Right cardiac atrium (tissue), 5 donors: ENCODE measurements around the gene RBPJ. TPM values are rescaled to one million over a fixed set of nuclear protein-coding genes. Genes with fewer than 3 reads are reported as not detected.

Experiments used
- ATAC-seq, 2 donors: fragments of 200-7000 bp; cut with Tn5 transposase; one replicate each; pipeline versions ENCODE4 v1.8.0 to v1.9.1; 2020; ENCODE audit warnings: moderate library complexity in 2 of 2, mild to moderate bottlenecking in 1 of 2
- DNase-seq, 3 donors: peaks; one replicate each; pipeline ENCODE4 v3.0.0-alpha.2; 2020
- H3K27ac ChIP-seq: one replicate; pipeline ENCODE4 v1.5.1; 2013; ENCODE audit warnings: mild to moderate bottlenecking, low read length, control low read depth, moderate library complexity
- H3K27me3 ChIP-seq: one replicate; pipeline ENCODE4 v1.6.1; 2013; ENCODE audit not compliant: control insufficient read depth, insufficient read depth
- H3K4me1 ChIP-seq: one replicate; pipeline ENCODE4 v1.6.1; 2013; ENCODE audit warnings: low read length; ENCODE audit not compliant: control insufficient read depth, insufficient read depth
- H3K4me3 ChIP-seq: one replicate; pipeline ENCODE4 v1.5.1; 2013; ENCODE audit warnings: low read length, control low read depth
- H3K9me3 ChIP-seq: one replicate; pipeline ENCODE4 v1.6.1; 2013; ENCODE audit warnings: low read length; ENCODE audit not compliant: control insufficient read depth
- WGBS: extraction: QIAGEN DNeasy Blood & Tissue Kit; methylation state at CpG from one replicate; pipeline ENCODE4 v1.1.7; 2013; 5-methylcytosine and 5-hydroxymethylcytosine counted together
- intact Hi-C, 4 donors: fragments of 100-400 bp; cut with DNase I; formaldehyde crosslinking; loops; one replicate each; pipeline versions ENCODE4 v1.11.0 to v1.14.0; 2022 to 2023
- polyA plus RNA-seq: library from polyadenylated mRNA; stranded (reverse); fragments of 200-250 nt; gene quantifications from one replicate; pipeline ENCODE4 v1.2.3, GENCODE V29; 2013
- total RNA-seq, 4 donors: library from RNA; stranded (reverse); fragmentation: NEBNext Ultra II Directional; extraction: Animal tissue kit (Norgen Biotek cat#: 25700); gene quantifications; one replicate each; pipeline ENCODE4 v1.2.1, GENCODE V29; 2021
- donor health status: healthy with polysubstance abuse.
- donor health status: DM: no; HTN: yes; CAD: no.
- donor health status: DM: no; HTN: no; CAD: no.
- donor health status: DM: no; HTN: yes; CAD: no; lungs with severe emphysema.
- donor health status: DM: yes; HTN: yes; CAD: no.

The RBPJ gene
- total and polyA plus RNA-seq, 5 donors = 22.2 to 45.9 (median 43.0) TPM

- H3K4me3 ChIP-seq = no peak overlapping the region
- no peaks in the 10 kb centered on the region for H3K27me3 ChIP-seq
- intact Hi-C loops = no loop called here
- DNase-seq (no peak), ATAC-seq (no peak)
- no peak overlapping the region for H3K27ac ChIP-seq
- 39% methylated on average over 1 of the region's 1 CpG for WGBS
- no peaks in the 10 kb centered on the region for H3K9me3 ChIP-seq
- H3K4me1 ChIP-seq = no peaks in the 10 kb centered on the region
These were observed 100.1 kb downstream of the RBPJ start for GRCh38 chr4:26420913-26421312.

- Histone ChIP-seq H3K9me3 (no peaks in the 10 kb centered on the region), H3K27me3 (no peaks in the 10 kb centered on the region), H3K27ac (no peak overlapping the region), H3K4me3 (no peak overlapping the region), H3K4me1 (peaks cover 2% of the 10 kb centered on the region)
- ATAC-seq = no peak
- DNase-seq = no peak
- intact Hi-C loops = no loop called here
- WGBS = 69% methylated on average over 2 of the region's 2 CpGs
These were observed 103.3 kb downstream of the RBPJ start for GRCh38 chr4:26424153-26424552.

- no peak overlapping the region for H3K27ac ChIP-seq
- 96% methylated on average over 3 of the region's 3 CpGs for WGBS
- H3K9me3 ChIP-seq = no peaks in the 10 kb centered on the region
- H3K27me3 ChIP-seq = no peaks in the 10 kb centered on the region
- intact Hi-C loops = no loop called here
- DNase-seq (no peak), ATAC-seq (no peak)
- peaks cover 2% of the 10 kb centered on the region for H3K4me1 ChIP-seq
- no peak overlapping the region for H3K4me3 ChIP-seq
These were observed 104.0 kb downstream of the RBPJ start for GRCh38 chr4:26424838-26425237.

- no peak for ATAC-seq
- no peak overlapping the region for H3K4me3 ChIP-seq
- intact Hi-C loops = no loop called here
- H3K27ac ChIP-seq = no peak overlapping the region
- H3K27me3 ChIP-seq = no peaks in the 10 kb centered on the region
- H3K9me3 ChIP-seq = no peaks in the 10 kb centered on the region
- no peak for DNase-seq
- 86% methylated on average over 1 of the region's 1 CpG for WGBS
- H3K4me1 ChIP-seq = peaks cover 2% of the 10 kb centered on the region
These were observed 105.1 kb downstream of the RBPJ start for GRCh38 chr4:26425953-26426352.

GRCh38 chr4:26426892-26427291 lies 106.1 kb downstream of the RBPJ start:
- ATAC-seq (no peak), DNase-seq (no peak)
- 87% methylated on average over 4 of the region's 4 CpGs for WGBS
- no peak overlapping the region for H3K27ac ChIP-seq
- no peaks in the 10 kb centered on the region for H3K27me3 ChIP-seq
- no peak overlapping the region for H3K4me3 ChIP-seq
- peaks cover 2% of the 10 kb centered on the region for H3K4me1 ChIP-seq
- intact Hi-C loops = no loop called here
- H3K9me3 ChIP-seq = no peaks in the 10 kb centered on the region

GRCh38 chr4:26429910-26430309 lies 109.1 kb downstream of the RBPJ start:
- H3K9me3 ChIP-seq = no peaks in the 10 kb centered on the region
- DNase-seq (no peak), ATAC-seq (no peak)
- no peak overlapping the region for H3K27ac ChIP-seq
- no peak overlapping the region for H3K4me3 ChIP-seq
- WGBS = 83% methylated on average over 4 of the region's 4 CpGs
- H3K27me3 ChIP-seq = no peaks in the 10 kb centered on the region
- H3K4me1 ChIP-seq = peaks cover 2% of the 10 kb centered on the region
- intact Hi-C loops = no loop called here

GRCh38 chr4:26431461-26432180 lies 110.8 kb downstream of the RBPJ start:
- DNase-seq (no peak), ATAC-seq (no peak)
- H3K27ac ChIP-seq = no peak overlapping the region
- intact Hi-C loops = no loop called here
- no peak overlapping the region for H3K4me3 ChIP-seq
- H3K27me3 ChIP-seq = no peaks in the 10 kb centered on the region
- WGBS = 64% methylated on average over 2 of the region's 2 CpGs
- H3K4me1 ChIP-seq = peaks cover 2% of the 10 kb centered on the region
- H3K9me3 ChIP-seq = no peaks in the 10 kb centered on the region

- H3K9me3 ChIP-seq = no peaks in the 10 kb centered on the region
- H3K4me1 ChIP-seq = no peaks in the 10 kb centered on the region
- no peak for DNase-seq
- no peak overlapping the region for H3K27ac ChIP-seq
- WGBS = 83% methylated on average over 5 of the region's 5 CpGs
- no peak overlapping the region for H3K4me3 ChIP-seq
- no peak for ATAC-seq
- no peaks in the 10 kb centered on the region for H3K27me3 ChIP-seq
- intact Hi-C loops = no loop called here
These were observed 111.6 kb downstream of the RBPJ start for GRCh38 chr4:26432419-26432818.

- no peaks in the 10 kb centered on the region for H3K4me1 ChIP-seq
- no peak overlapping the region for H3K4me3 ChIP-seq
- no peaks in the 10 kb centered on the region for H3K27me3 ChIP-seq
- ATAC-seq = no peak
- 87% methylated on average over 1 of the region's 1 CpG for WGBS
- H3K27ac ChIP-seq = no peak overlapping the region
- H3K9me3 ChIP-seq = no peaks in the 10 kb centered on the region
- intact Hi-C loops = no loop called here
- DNase-seq = no peak
These were observed 112.7 kb downstream of the RBPJ start for GRCh38 chr4:26433556-26433955.

GRCh38 chr4:26434030-26434639 lies 113.3 kb downstream of the RBPJ start:
- H3K4me3 ChIP-seq = no peak overlapping the region
- H3K4me1 ChIP-seq = no peaks in the 10 kb centered on the region
- no peaks in the 10 kb centered on the region for H3K9me3 ChIP-seq
- H3K27me3 ChIP-seq = no peaks in the 10 kb centered on the region
- DNase-seq (no peak), ATAC-seq (peak in 1 of 2 donors; percentile 71)
- intact Hi-C loops = no loop called here
- WGBS = 54% methylated on average over 2 of the region's 2 CpGs
- no peak overlapping the region for H3K27ac ChIP-seq

- H3K4me1 ChIP-seq = no peaks in the 10 kb centered on the region
- DNase-seq (no peak), ATAC-seq (no peak)
- no peaks in the 10 kb centered on the region for H3K9me3 ChIP-seq
- H3K27ac ChIP-seq = no peak overlapping the region
- 57% methylated on average over 7 of the region's 7 CpGs for WGBS
- H3K27me3 ChIP-seq = no peaks in the 10 kb centered on the region
- H3K4me3 ChIP-seq = no peak overlapping the region
- intact Hi-C loops = no loop called here
These were observed 120.3 kb downstream of the RBPJ start for GRCh38 chr4:26441102-26441501.
